ENCODE data around the gene MRPL51. TPM values are rescaled to one million over a fixed set of nuclear protein-coding genes. Genes with fewer than 3 reads are reported as not detected.
A peak's percentile ranks its signal among the peaks of the same experiment; 100 is the strongest.

MRPL51 gene
- total and polyA plus RNA-seq, 2 donors (not counting 3 experiments of a cell fraction or from before 2014, with no cell fraction given) = 147 to 273 TPM

DNA sequence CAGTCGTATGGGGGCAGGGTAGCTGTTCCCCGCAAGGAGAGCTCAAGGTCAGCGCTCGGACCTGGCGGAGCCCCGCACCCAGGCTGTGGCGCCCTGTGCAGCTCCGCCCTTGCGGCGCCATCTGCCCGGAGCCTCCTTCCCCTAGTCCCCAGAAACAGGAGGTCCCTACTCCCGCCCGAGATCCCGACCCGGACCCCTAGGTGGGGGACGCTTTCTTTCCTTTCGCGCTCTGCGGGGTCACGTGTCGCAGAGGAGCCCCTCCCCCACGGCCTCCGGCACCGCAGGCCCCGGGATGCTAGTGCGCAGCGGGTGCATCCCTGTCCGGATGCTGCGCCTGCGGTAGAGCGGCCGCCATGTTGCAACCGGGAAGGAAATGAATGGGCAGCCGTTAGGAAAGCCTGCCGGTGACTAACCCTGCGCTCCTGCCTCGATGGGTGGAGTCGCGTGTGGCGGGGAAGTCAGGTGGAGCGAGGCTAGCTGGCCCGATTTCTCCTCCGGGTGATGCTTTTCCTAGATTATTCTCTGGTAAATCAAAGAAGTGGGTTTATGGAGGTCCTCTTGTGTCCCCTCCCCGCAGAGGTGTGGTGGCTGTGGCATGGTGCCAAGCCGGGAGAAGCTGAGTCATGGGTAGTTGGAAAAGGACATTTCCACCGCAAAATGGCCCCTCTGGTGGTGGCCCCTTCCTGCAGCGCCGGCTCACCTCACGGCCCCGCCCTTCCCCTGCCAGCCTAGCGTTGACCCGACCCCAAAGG, 42.1 kb upstream of the MRPL51 start:
- Histone ChIP-seq H3K27ac (ENCODE audit: insufficient read depth, low read depth, low read length) (peak overlapping the region; percentile 73), H3K9ac (replicated peaks; ENCODE audit: extremely low read depth, insufficient read depth, low read length) (peak overlapping the region; percentile 96), H3K4me3 (replicated peaks in 1 of 3; ENCODE audit: insufficient read depth in 1 of 3, low read depth in 1 of 3, low read length in 3 of 3) (peak overlapping the region; percentile 68 to 70 (median 68)), H3K4me1 (ENCODE audit: control insufficient read depth, extremely low read depth, insufficient read depth, low read length) (peaks cover 36% of the 10 kb centered on the region), H2AFZ (ENCODE audit: low read depth, low read length) (no peak overlapping the region), H3K4me2 (ENCODE audit: insufficient read depth, low read length) (peak overlapping the region; percentile 60), H4K20me1 (replicated peaks; ENCODE audit: control insufficient read depth, extremely low read depth, insufficient read depth, low read length) (no peaks in the 10 kb centered on the region), H3K27me3 (ENCODE audit: control insufficient read depth in 2 of 2, insufficient read depth in 2 of 2, low read length in 2 of 2) (no peaks in the 10 kb centered on the region), H3K79me2 (ENCODE audit: control insufficient read depth, insufficient read depth, low read length) (peaks cover 31% of the 10 kb centered on the region), H3K9me3 (replicated peaks; ENCODE audit: control insufficient read depth, insufficient read depth, low read length) (no peaks in the 10 kb centered on the region), H3K9me1 (replicated peaks; ENCODE audit: control insufficient read depth, extremely low read depth, insufficient read depth, low read length) (no peaks in the 10 kb centered on the region), H3K36me3 (ENCODE audit: control insufficient read depth in 2 of 2, extremely low read depth in 1 of 2, insufficient read depth in 2 of 2, low read length in 2 of 2) (peaks cover 22 to 32% of the 10 kb centered on the region in 2 experiments)
- TF ChIP-seq, protein P1, sequence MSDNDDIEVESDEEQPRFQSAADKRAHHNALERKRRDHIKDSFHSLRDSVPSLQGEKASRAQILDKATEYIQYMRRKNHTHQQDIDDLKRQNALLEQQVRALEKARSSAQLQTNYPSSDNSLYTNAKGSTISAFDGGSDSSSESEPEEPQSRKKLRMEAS (IDR thresholded peaks at IDR 0.05; ENCODE audit: insufficient read depth, insufficient read length) = peak; percentile 64
- TF ChIP-seq GATA2 (IDR thresholded peaks at IDR 0.05; ENCODE audit: insufficient read depth, insufficient read length, low read depth, low read length) (no peak), FOS (IDR thresholded peaks at IDR 0.05; ENCODE audit: borderline replicate concordance, insufficient read depth, low read length) (peak; percentile 64), POLR2AphosphoS5 (IDR thresholded peaks at IDR 0.05; ENCODE audit: insufficient read depth, low read depth, low read length) (peak; percentile 86), POLR2A (IDR thresholded peaks at IDR 0.05; ENCODE audit: low read depth, low read length) (peak; percentile 29), MYC (IDR thresholded peaks at IDR 0.05; ENCODE audit: low read depth, low read length) (no peak), JUN (IDR thresholded peaks at IDR 0.05; ENCODE audit: borderline replicate concordance, insufficient read depth, insufficient read length, low read depth) (peak; percentile 10)
- POLR2A ChIA-PET = interaction anchor here (0.7 to 2.4 kb wide), 6 partner anchors 14 to 199 kb away, joined by 5 to 25 read pairs (median 10); partner anchors contain the start of genes MRPL51, VAMP1 and ZNF384
- intact Hi-C loops (cut with micrococcal nuclease) (loop anchor here (1.0 to 2.0 kb wide), 5 partner anchors 20 to 212 kb away; partner anchors contain the start of gene MRPL51), dilution Hi-C loops (cut with MboI; ENCODE audit: extremely low pct_ligation_motif_present, low sequenced_read_pairs) (no loop called here)
- FAIRE-seq (peak; percentile 94), DNase-seq (ENCODE audit: low read depth, low spot score) (peak; percentile 82)
- no TSS peak for BruUV-seq (replicated peaks)
- CTCF ChIA-PET = interaction anchor here (1.1 to 4.5 kb wide), 5 partner anchors 22 to 112 kb away, joined by 3 to 61 read pairs (median 5); partner anchors contain the start of gene VAMP1

All from endothelial cell of umbilical vein (primary cell).